ENCODE measurements around the gene RALB.

The RALB gene

GRCh38 chr2:120225549-120226065 lies 27.0 kb upstream of the RALB start:
- TF ChIP-seq, protein P1, sequence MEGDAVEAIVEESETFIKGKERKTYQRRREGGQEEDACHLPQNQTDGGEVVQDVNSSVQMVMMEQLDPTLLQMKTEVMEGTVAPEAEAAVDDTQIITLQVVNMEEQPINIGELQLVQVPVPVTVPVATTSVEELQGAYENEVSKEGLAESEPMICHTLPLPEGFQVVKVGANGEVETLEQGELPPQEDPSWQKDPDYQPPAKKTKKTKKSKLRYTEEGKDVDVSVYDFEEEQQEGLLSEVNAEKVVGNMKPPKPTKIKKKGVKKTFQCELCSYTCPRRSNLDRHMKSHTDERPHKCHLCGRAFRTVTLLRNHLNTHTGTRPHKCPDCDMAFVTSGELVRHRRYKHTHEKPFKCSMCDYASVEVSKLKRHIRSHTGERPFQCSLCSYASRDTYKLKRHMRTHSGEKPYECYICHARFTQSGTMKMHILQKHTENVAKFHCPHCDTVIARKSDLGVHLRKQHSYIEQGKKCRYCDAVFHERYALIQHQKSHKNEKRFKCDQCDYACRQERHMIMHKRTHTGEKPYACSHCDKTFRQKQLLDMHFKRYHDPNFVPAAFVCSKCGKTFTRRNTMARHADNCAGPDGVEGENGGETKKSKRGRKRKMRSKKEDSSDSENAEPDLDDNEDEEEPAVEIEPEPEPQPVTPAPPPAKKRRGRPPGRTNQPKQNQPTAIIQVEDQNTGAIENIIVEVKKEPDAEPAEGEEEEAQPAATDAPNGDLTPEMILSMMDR (IDR thresholded peaks at IDR 0.05) = no peak
- no peak overlapping the region for H3K4me3 ChIP-seq
- no peak for DNase-seq (ENCODE audit: low spot score)
- H3K27ac ChIP-seq = no peak overlapping the region

DNA sequence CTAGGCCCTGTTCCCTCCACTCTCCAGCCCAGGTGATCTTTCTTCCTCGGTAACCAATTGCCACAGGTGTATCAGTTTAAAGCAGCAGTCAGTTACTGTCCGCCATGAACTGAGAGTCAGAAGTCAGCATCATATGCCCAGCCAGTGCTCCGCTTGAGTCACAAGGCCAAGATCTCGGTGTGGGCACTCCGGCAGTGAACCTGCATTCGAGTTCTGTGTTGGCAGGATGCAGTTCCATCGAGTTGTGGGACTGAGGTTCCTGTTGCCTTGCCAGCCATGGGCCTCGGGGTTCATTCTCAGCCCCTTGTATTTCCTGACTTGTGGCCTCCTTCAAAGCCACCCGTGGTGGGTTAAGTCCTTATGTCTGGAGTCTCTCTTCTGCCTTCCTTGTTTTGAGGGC lies 26.3 kb upstream of the RALB start:
- no peak overlapping the region for H3K4me3 ChIP-seq
- TF ChIP-seq, protein P1 (IDR thresholded peaks at IDR 0.05) = no peak
- H3K27ac ChIP-seq = no peak overlapping the region
- DNase-seq (ENCODE audit: low spot score) = no peak

- Histone ChIP-seq H3K27ac (no peak overlapping the region), H3K4me3 (no peak overlapping the region)
- no peak for DNase-seq (ENCODE audit: low spot score)
- TF ChIP-seq, protein P1 (IDR thresholded peaks at IDR 0.05) = no peak
These were observed 25.3 kb upstream of the RALB start for GRCh38 chr2:120227111-120227991.

GRCh38 chr2:120228503-120228902 lies 24.1 kb upstream of the RALB start:
- Histone ChIP-seq H3K27ac (no peak overlapping the region), H3K4me3 (no peak overlapping the region)
- TF ChIP-seq, protein P1 (IDR thresholded peaks at IDR 0.05) = no peak
- no peak for DNase-seq (ENCODE audit: low spot score)

DNA sequence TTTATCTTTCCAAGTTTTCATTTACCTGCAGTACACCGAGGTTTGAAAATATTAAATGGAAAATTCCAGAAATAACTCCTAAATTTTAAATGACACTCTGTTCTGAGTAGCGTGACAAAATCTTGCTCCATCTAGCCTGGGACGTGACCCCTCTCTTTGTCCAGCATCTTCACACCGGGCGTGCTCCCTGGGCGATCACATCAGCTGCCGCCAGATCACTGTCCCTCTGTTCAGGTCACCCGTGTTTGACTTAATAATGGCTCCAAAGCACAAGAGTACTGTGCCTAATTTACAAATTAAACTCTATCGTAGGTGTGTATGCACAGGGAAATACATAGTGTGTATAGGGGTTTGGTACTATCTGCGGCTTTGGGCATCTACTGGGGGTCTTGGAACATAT lies 23.3 kb upstream of the RALB start:
- Histone ChIP-seq H3K27ac (no peak overlapping the region), H3K4me3 (no peak overlapping the region)
- DNase-seq (ENCODE audit: low spot score) = no peak
- TF ChIP-seq, protein P1 (IDR thresholded peaks at IDR 0.05) = no peak

DNA sequence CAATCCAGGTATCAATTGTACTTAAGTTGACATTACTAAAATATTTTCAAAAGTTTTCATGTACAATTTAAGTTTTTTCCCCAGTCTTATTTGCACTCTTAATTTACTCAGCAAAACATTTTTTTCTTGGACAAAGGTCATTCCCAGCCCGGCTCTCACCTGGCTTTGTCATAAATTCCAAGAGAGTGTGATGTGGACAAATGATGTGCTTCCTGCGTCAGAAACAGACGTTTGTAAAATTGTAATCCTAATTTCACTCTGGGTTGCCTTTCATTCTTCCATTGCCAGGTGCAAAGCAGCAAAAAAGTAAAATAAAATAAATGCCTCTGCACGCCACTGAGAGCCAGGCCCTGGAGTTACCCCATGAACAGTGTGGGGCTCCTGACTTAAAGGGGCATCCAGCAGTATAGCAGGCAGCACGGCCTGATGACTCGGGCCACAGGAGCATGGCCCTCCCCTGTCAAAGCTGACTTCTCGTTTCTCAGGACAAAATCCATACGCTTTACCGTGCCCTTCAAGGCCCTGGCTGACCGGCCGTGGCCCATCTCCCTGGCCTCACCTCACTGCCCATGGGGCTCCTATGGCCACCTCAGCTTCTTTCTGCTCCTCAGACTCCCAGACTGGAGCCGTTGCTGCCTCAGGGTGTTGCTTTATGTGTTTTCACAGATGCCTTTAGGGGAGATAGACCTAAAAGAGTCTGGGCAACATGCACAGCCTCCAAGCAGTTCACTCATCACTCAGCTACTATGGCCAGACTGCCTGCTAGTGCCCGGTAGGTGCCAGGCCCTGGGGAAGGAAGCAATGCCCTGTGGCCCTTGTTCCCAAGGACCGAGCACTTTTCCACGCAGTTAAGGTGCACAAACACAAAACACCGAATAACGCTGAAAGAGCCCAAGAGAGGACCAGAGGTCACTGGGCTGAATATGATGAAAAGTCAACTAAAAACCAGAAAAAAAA lies 21.9 kb upstream of the RALB start:
- DNase-seq (ENCODE audit: low spot score) = peak; percentile 58

More for the DNA sequence above, 21.9 kb upstream of the RALB start:
- H3K27ac ChIP-seq = no peak overlapping the region
- no peak overlapping the region for H3K4me3 ChIP-seq
- TF ChIP-seq, protein P1 (IDR thresholded peaks at IDR 0.05) = no peak

Data from coronary artery (tissue), 2 donors.